ENCODE results near the gene PGLYRP4.

DNA sequence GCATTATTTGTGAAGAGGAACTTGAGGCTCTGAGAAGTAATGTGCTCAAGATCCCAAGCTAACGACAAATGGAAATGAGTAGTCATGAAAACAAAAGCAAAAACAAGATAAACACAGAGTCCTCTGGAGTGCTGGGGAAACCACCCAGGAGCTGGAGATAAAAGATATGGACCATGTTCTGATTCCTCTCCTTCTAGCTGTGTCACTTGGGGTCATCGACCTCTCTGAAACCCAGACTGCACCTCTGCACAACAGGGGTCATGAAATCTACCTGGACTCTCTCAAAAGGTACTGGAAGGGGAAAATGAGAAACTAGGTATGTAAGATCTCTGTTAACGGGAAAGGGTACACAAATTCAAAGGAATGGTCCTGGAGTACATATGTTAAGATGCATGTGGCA lies 6.5 kb downstream of the PGLYRP4 start:
- TF ChIP-seq, protein P1, sequence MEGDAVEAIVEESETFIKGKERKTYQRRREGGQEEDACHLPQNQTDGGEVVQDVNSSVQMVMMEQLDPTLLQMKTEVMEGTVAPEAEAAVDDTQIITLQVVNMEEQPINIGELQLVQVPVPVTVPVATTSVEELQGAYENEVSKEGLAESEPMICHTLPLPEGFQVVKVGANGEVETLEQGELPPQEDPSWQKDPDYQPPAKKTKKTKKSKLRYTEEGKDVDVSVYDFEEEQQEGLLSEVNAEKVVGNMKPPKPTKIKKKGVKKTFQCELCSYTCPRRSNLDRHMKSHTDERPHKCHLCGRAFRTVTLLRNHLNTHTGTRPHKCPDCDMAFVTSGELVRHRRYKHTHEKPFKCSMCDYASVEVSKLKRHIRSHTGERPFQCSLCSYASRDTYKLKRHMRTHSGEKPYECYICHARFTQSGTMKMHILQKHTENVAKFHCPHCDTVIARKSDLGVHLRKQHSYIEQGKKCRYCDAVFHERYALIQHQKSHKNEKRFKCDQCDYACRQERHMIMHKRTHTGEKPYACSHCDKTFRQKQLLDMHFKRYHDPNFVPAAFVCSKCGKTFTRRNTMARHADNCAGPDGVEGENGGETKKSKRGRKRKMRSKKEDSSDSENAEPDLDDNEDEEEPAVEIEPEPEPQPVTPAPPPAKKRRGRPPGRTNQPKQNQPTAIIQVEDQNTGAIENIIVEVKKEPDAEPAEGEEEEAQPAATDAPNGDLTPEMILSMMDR (IDR thresholded peaks at IDR 0.05) = no peak
- no peak for TF ChIP-seq POLR2A (IDR thresholded peaks at IDR 0.05)

Data from right lobe of liver (tissue), 4 donors.